ENCODE data around the gene KASH5. TPM values are rescaled to one million over a fixed set of nuclear protein-coding genes. Genes with fewer than 3 reads are reported as not detected.

The KASH5 gene
- total and polyA plus RNA-seq, 2 donors (not counting 1 experiment from before 2014, with no cell fraction given), result 0.67 to 0.74 TPM

DNA sequence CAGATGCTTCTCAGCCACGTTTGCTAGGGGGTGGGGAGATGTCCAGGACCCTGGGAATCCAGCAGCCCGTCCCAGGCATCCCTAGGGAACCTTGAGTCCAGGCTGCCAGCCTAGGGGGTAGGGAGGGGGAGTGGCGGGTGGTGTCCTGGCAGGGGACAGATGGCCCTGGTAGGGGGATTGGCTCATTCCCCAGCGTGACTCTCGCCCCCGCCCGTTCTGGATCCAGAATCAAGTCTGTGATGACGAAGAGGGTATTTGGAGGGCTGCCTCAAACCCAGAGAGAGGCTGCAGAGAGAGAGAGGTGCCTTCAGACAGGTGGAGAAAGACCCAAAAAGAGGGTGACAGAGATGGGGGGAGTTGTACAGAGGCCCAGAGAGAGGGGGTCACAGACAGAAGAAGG is 49.2 kb downstream of the KASH5 start:
- Histone ChIP-seq H3K79me2 (ENCODE audit: control insufficient read depth, insufficient read depth, low read length) (no peaks in the 10 kb centered on the region), H3K9ac (ENCODE audit: low read length) (no peak overlapping the region), H3K4me1 (ENCODE audit: control insufficient read depth in 2 of 2, insufficient read depth in 2 of 2, low read length in 2 of 2) (peaks cover 43 to 47% of the 10 kb centered on the region in 2 donors), H3K36me3 (replicated peaks in 1 of 2; ENCODE audit: control extremely low read depth in 1 of 2, control insufficient read depth in 1 of 2, extremely low read depth in 1 of 2, insufficient read depth in 2 of 2, low read length in 1 of 2) (no peaks in the 10 kb centered on the region), H3K27ac (ENCODE audit: low read length in 2 of 2) (no peak overlapping the region), H3K9me3 (ENCODE audit: control extremely low read depth in 1 of 3, control insufficient read depth in 2 of 3, insufficient read depth in 1 of 3, low read length in 2 of 3) (peaks cover 0 to 50% (median 1%) of the 10 kb centered on the region in 3 donors), H3K4me3 (ENCODE audit: control extremely low read depth in 1 of 5, extremely low read depth in 1 of 5, insufficient read depth in 1 of 5, low read depth in 2 of 5, low read length in 4 of 5) (no peak overlapping the region), H2AFZ (ENCODE audit: insufficient read depth, low read depth, low read length, poor library complexity, severe bottlenecking) (no peak overlapping the region), H3K27me3 (replicated peaks in 1 of 4; ENCODE audit: control extremely low read depth in 1 of 4, control insufficient read depth in 3 of 4, insufficient read depth in 4 of 4, low read length in 3 of 4) (peaks cover 2 to 97% (median 73%) of the 10 kb centered on the region in 4 experiments), H3K4me2 (replicated peaks; ENCODE audit: low read depth, low read length, poor library complexity, severe bottlenecking) (no peak overlapping the region), H4K20me1 (ENCODE audit: control insufficient read depth, insufficient read depth, low read length, poor library complexity, severe bottlenecking) (no peaks in the 10 kb centered on the region)
- ChIA-PET CTCF (interaction anchor here (1.3 kb wide), 1 partner anchor 14 kb away, joined by 3 read pairs; the partner anchor contains the start of gene PIH1D1), POLR2A (no interaction called here)
- Mint-ChIP-seq H3K27ac (no peak overlapping the region), H3K4me1 (peaks cover 46% of the 10 kb centered on the region), H3K4me3 (no peak overlapping the region), H3K9me3 (ENCODE audit: insufficient read depth) (no peaks in the 10 kb centered on the region), H3K27me3 (peaks cover 84% of the 10 kb centered on the region)
- TF ChIP-seq, protein P1, sequence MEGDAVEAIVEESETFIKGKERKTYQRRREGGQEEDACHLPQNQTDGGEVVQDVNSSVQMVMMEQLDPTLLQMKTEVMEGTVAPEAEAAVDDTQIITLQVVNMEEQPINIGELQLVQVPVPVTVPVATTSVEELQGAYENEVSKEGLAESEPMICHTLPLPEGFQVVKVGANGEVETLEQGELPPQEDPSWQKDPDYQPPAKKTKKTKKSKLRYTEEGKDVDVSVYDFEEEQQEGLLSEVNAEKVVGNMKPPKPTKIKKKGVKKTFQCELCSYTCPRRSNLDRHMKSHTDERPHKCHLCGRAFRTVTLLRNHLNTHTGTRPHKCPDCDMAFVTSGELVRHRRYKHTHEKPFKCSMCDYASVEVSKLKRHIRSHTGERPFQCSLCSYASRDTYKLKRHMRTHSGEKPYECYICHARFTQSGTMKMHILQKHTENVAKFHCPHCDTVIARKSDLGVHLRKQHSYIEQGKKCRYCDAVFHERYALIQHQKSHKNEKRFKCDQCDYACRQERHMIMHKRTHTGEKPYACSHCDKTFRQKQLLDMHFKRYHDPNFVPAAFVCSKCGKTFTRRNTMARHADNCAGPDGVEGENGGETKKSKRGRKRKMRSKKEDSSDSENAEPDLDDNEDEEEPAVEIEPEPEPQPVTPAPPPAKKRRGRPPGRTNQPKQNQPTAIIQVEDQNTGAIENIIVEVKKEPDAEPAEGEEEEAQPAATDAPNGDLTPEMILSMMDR (IDR thresholded peaks at IDR 0.05), result no peak
- no peak for TF ChIP-seq EZH2 (IDR thresholded peaks at IDR 0.05; ENCODE audit: borderline replicate concordance, insufficient read depth, low read depth, low read length, poor library complexity, severe bottlenecking)
- intact Hi-C loops (cut with micrococcal nuclease), result no loop called here
- WGBS (ENCODE audit: insufficient coverage), result 19% methylated on average over 8 of the region's 8 CpGs
- no peak for DNase-seq
- ATAC-seq (ENCODE audit: low read depth), result no peak

DNA sequence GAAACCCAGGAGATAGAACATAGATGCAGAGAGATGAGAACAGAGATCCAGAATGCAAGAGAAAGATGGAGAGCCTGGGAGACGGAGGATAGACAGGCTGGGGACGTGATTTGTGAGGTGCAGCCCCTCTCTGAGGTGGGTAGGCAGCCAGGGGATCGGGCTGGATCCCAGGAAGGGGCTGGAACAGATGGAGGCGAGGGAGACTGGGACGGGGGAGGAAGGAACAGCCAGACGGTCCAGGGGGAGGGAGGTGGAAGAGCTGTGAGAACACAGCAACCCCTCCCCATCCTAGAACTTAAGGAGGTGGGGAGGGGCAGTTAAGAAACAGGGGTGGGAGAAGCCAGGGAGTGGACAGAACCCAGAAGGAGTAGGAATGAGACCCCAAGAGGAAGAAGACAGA is 50.2 kb downstream of the KASH5 start:
- Histone ChIP-seq H3K4me3 (ENCODE audit: control extremely low read depth in 1 of 5, extremely low read depth in 1 of 5, insufficient read depth in 1 of 5, low read depth in 2 of 5, low read length in 4 of 5) (no peak overlapping the region), H2AFZ (ENCODE audit: insufficient read depth, low read depth, low read length, poor library complexity, severe bottlenecking) (no peak overlapping the region), H3K9ac (ENCODE audit: low read length) (no peak overlapping the region), H3K4me2 (replicated peaks; ENCODE audit: low read depth, low read length, poor library complexity, severe bottlenecking) (no peak overlapping the region), H3K4me1 (ENCODE audit: control insufficient read depth in 2 of 2, insufficient read depth in 2 of 2, low read length in 2 of 2) (peaks cover 40 to 42% of the 10 kb centered on the region in 2 donors), H3K36me3 (replicated peaks in 1 of 2; ENCODE audit: control extremely low read depth in 1 of 2, control insufficient read depth in 1 of 2, extremely low read depth in 1 of 2, insufficient read depth in 2 of 2, low read length in 1 of 2) (no peaks in the 10 kb centered on the region), H3K27me3 (replicated peaks in 1 of 4; ENCODE audit: control extremely low read depth in 1 of 4, control insufficient read depth in 3 of 4, insufficient read depth in 4 of 4, low read length in 3 of 4) (peaks cover 2 to 90% (median 70%) of the 10 kb centered on the region in 4 experiments), H3K79me2 (ENCODE audit: control insufficient read depth, insufficient read depth, low read length) (no peaks in the 10 kb centered on the region), H3K27ac (ENCODE audit: low read length in 2 of 2) (no peak overlapping the region), H4K20me1 (ENCODE audit: control insufficient read depth, insufficient read depth, low read length, poor library complexity, severe bottlenecking) (no peaks in the 10 kb centered on the region), H3K9me3 (ENCODE audit: control extremely low read depth in 1 of 3, control insufficient read depth in 2 of 3, insufficient read depth in 1 of 3, low read length in 2 of 3) (peaks cover 0 to 42% (median 0%) of the 10 kb centered on the region in 3 donors)
- TF ChIP-seq EZH2 (IDR thresholded peaks at IDR 0.05; ENCODE audit: borderline replicate concordance, insufficient read depth, low read depth, low read length, poor library complexity, severe bottlenecking), result no peak
- TF ChIP-seq, protein P1 (IDR thresholded peaks at IDR 0.05), result no peak
- CTCF ChIA-PET, result no interaction called here
- no peak overlapping the region for H3K27ac Mint-ChIP-seq
- intact Hi-C loops (cut with micrococcal nuclease), result no loop called here
- DNase-seq (no peak), ATAC-seq (ENCODE audit: low read depth) (no peak)
- WGBS (ENCODE audit: insufficient coverage), result 18% methylated on average over 1 of the region's 6 CpGs
- H3K9me3 Mint-ChIP-seq (ENCODE audit: insufficient read depth), result no peaks in the 10 kb centered on the region
- peaks cover 44% of the 10 kb centered on the region for H3K4me1 Mint-ChIP-seq
- POLR2A ChIA-PET, result no interaction called here
- no peak overlapping the region for H3K4me3 Mint-ChIP-seq
- H3K27me3 Mint-ChIP-seq, result peaks cover 81% of the 10 kb centered on the region

All from B cell (primary cell).